SK-N-SH treated with all-trans-retinoic acid at 6 μM for 48 hours (cell line): Measurements from ENCODE around the gene TMCO5A.

Experiments
- ARNTL ChIP-seq: fragments of 450-650 bp; formaldehyde crosslinking; IDR thresholded peaks from 2 replicates; pipeline ENCODE4 v1.5.0; 2020; ENCODE audit warnings: low read depth, mild to moderate bottlenecking, moderate library complexity, borderline replicate concordance
- BACH2 ChIP-seq: fragments of 250-450 bp; sonication (Bioruptor Pico); IDR thresholded peaks from 2 replicates; pipeline ENCODE4 v1.9.0; 2021; ENCODE audit warnings: mild to moderate bottlenecking, borderline replicate concordance
- GLIS3 ChIP-seq: fragments of 250-450 bp; sonication (Bioruptor Pico); IDR thresholded peaks from 2 replicates; pipeline ENCODE4 v1.5.0; 2020; ENCODE audit warnings: mild to moderate bottlenecking, moderate library complexity
- ISL1 ChIP-seq: fragments of 250-450 bp; sonication (Bioruptor Pico); IDR thresholded peaks from 2 replicates; pipeline ENCODE4 v2.1.2; 2022; ENCODE audit warnings: mild to moderate bottlenecking, moderate library complexity
- OSR1 ChIP-seq: fragments of 250-450 bp; sonication (Bioruptor Pico); IDR thresholded peaks from 2 replicates; pipeline ENCODE4 v1.8.0; 2022; ENCODE audit warnings: moderate library complexity, mild to moderate bottlenecking, inconsistent platforms
- PATZ1 ChIP-seq: fragments of 250-450 bp; sonication (Bioruptor Pico); IDR thresholded peaks from 2 replicates; pipeline ENCODE4 v1.8.0; 2020; ENCODE audit warnings: mild to moderate bottlenecking, moderate library complexity, borderline replicate concordance
- PPARA ChIP-seq: fragments of 250-450 bp; sonication (Bioruptor Pico); IDR thresholded peaks from 2 replicates; pipeline ENCODE4 v1.5.0; 2020; ENCODE audit warnings: mild to moderate bottlenecking, borderline replicate concordance
- SNAI2 ChIP-seq: fragments of 250-450 bp; sonication (Bioruptor Pico); IDR thresholded peaks from 2 replicates; pipeline ENCODE4 v1.5.0; 2020; ENCODE audit warnings: mild to moderate bottlenecking, moderate library complexity
- TSHZ2 ChIP-seq: fragments of 250-450 bp; sonication (Bioruptor Pico); IDR thresholded peaks from 2 replicates; pipeline ENCODE4 v1.5.0; 2020; ENCODE audit warnings: mild to moderate bottlenecking, moderate library complexity
- ZFP3 ChIP-seq: fragments of 250-450 bp; sonication (Bioruptor Pico); IDR thresholded peaks from 2 replicates; pipeline ENCODE4 v1.5.0; 2020; ENCODE audit warnings: mild to moderate bottlenecking, moderate library complexity
- ZNF565 ChIP-seq: fragments of 450-650 bp; formaldehyde crosslinking; conservative IDR thresholded peaks from 2 replicates; pipeline ENCODE4 v1.5.0; 2020; ENCODE audit warnings: low read depth, mild to moderate bottlenecking, moderate library complexity
- ZNF70 ChIP-seq: fragments of 450-650 bp; formaldehyde crosslinking; IDR thresholded peaks from 2 replicates; pipeline ENCODE4 v1.5.0; 2020; ENCODE audit warnings: mild to moderate bottlenecking, moderate library complexity
- ZNF8 ChIP-seq: fragments of 450-650 bp; formaldehyde crosslinking; IDR thresholded peaks from 2 replicates; pipeline ENCODE4 v1.5.0; 2020; ENCODE audit warnings: mild to moderate bottlenecking, moderate library complexity

- TF ChIP-seq ISL1 (CRISPR knock-in tag) (no peak), GLIS3 (CRISPR knock-in tag) (no peak), OSR1 (CRISPR knock-in tag) (no peak), TSHZ2 (CRISPR knock-in tag) (no peak), ZNF70 (CRISPR knock-in tag) (no peak), PATZ1 (no peak), ZFP3 (CRISPR knock-in tag) (no peak), SNAI2 (CRISPR knock-in tag) (no peak), ZNF565 (CRISPR knock-in tag) (no peak), ZNF8 (no peak), ARNTL (CRISPR knock-in tag) (no peak), PPARA (CRISPR knock-in tag) (no peak), BACH2 (no peak)
Measured at GRCh38 chr15:37979671-37980409, 45.4 kb downstream of the TMCO5A start.
